Left forelimb (tissue), 1 donor: ENCODE results near the gene CCL11.

Source experiments
- DNase-seq: peaks from one replicate; pipeline ENCODE4 v3.0.0-alpha.2; 2018; ENCODE audit warnings: low spot score

The CCL11 gene

DNA sequence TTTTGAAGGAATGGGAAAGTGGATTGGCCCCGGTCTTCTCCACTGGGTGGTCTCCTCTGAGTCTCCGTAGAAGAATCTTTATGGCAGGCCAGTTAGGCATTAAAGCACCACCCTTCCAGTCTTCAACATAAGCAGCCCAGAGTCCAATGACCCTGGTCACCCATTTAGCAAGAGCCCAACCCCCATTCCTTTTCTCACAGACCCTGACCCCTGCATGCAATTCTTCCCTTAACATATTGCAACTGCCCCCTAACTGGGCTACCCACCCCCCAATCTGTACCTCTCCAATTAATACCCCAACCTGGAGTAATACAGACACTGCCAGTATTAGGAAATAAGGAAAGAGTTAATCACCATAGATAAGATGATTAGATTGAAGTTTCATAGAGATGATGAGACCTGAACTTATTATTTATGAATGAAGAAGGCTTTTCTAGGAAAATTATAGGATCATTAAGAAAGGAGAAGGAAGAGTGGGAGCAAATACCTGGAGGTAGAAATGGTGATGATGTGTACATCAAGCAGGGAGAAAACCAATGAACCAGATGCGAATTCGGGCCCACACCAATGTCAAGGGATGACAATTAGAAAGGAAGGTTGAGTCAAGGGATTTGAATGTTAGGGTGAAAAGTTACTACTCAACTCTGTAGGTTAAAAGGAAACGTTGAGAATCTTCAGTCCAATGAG is 28.1 kb upstream of the CCL11 start:
- no peak for DNase-seq

DNA sequence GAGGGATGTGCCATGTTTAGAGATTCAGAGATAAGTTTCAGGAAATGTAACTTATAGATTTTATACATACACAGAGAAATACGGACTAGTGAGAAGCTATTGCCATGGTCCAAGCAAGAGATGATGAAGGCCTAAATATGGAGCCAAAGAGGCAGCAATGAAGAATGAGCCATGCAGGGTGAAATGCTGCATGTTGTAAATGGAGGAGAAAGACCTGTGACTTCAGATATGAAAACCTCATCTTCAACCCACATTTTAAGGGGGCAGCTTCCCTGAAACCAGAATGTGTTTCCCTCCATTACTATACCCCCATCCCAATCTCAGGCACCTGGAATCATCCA is 27.6 kb upstream of the CCL11 start:
- DNase-seq, result no peak

DNA sequence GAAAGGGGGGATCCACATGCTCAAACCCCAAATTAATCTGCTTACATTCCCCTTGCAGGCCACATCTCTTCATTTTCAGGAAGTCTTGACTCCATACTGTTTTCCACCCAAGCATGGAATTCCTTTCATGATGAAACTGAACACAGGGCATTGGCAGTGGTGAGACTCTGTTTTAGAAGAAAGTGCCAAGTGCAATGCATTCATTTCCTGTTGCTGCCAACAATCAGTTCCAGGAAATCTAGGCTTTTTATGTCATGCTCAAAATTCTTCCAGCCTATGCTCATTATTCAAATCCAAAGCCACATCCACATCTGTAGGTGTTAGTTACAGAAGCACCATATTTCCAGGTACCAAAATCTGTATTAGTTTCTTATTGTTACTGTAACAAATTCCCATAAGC is 26.4 kb upstream of the CCL11 start:
- no peak for DNase-seq

DNA sequence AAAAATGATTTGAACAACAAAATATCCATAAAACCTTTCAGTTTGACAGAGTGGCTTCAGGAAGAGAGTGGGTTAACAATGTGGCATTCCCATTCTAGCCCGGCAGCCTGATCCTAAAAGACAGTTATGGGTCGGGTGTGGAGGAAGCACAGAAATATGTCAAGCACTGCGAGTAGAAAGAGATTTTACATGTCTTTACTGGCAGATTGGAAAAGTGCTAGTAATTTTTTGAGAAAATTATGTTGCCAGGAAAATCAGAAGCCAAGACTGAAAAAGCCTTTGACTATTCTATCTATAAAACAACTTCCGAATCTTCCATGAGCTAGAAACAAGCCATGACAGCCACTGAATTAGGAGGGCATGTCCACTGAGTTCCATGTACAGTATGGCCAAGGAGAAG is 24.7 kb upstream of the CCL11 start:
- no peak for DNase-seq

DNA sequence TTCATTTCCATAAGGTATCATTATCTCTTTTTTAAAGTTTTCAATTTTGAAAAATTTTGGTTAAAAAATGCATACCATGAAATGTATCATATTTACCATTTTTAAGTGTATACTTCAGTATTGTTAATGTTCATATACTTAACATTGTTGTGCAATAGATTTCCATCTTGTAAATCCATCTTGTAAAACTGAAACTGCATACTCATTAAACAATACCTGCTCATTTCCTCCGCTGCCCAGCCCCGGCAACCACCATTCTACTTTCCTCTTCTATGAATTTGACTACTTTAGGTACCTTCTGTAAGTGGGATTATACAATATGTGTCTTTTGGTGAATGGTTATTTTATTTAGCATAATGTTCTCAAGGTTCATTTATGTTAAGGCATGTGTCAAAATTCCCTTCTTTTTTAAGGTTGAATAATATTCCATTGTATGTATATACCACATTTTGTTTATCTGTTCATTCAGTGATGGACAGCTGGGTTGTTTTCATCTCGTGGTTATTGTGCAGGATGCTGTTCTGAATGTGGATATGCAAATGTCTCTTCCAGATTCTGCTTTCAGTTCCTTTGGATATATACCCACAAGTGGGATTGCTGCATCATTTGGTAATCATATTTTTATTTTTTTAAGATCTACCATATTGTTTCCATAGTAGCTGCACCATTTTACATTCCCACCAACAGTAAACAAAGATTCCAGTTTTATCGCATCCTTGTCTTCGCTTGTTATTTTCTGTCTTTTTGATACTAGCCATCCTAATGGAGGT is 23.8 kb upstream of the CCL11 start:
- no peak for DNase-seq

DNA sequence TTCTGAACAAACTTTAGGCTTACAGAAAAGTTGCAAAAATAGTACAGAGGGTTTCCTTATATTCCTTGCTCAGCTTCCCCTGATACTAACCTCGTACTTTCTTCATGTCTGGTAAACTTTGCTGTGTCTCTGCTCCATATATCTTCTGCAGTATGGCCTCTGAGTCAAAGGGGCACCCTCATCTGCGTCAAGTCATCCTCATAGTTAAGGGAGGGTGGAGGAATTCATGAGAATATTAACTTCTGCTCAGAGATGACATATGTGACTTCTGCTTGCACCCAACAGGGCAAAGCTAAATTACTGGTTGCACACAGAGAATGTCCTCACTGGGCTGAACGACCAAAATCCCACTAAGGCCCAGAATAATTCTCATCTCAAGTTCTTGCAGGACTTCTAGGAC is 19.8 kb upstream of the CCL11 start:
- no peak for DNase-seq

DNA sequence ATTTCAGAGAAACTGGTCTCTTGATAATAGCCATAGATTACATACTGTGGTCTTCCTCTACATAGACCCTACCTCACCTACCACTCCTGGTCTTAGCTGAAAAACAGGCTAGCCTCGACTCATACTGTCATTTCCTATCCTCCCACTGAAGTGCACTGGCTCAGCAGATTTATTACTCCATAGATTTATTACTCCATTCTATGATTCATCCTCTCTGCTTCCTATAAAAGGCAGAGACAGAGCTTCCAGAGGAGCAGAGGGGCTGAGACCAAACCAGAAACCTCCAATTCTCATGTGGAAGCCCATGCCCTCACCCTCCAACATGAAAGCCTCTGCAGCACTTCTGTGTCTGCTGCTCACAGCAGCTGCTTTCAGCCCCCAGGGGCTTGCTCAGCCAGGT is 15.6 kb upstream of the CCL11 start, which contains the start of gene CCL7:
Gene CCL7, plus strand, starts transcription at position 253 of the 400 bp plus-strand sequence. Its CDS starts 70 bp downstream, at position 323.
- no peak for DNase-seq

DNA sequence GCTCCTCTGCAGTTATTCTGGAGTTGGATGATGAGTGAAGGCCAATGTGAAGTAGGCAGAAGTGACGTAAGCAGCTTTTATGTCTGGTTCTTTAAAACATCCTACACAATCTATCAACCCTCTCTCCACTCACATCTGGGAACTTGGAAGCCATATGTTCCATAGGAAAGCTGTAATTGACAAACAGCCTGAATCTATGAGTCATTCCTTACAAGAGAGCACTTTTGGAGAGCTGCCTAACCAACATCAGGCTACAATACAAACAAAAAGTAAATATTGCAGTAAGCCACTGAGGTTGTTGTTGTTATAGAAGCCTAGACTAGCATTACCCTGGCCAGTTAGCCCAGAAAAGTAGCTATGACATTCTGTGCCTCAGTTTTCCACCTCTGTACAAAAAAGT is 9.7 kb upstream of the CCL11 start:
- no peak for DNase-seq

DNA sequence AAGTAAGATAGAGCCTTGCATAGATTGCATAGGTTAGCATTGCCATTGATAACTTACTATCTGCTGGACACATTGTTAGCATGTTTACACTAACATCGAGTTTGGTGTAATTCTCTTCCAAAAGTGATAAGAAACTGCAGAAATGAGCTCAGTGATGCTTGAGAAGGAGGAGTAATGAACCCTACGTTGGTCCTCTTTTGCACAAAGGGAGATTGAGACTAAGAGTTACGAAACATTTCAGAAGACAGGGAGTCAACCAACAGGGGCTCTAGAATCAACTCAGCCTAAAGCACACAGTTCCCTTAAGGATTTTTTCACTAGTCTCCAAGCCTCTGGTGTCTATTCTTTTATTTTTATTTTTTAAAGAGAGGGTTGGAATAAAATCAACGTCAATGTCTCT is 8.7 kb upstream of the CCL11 start:
- no peak for DNase-seq

DNA sequence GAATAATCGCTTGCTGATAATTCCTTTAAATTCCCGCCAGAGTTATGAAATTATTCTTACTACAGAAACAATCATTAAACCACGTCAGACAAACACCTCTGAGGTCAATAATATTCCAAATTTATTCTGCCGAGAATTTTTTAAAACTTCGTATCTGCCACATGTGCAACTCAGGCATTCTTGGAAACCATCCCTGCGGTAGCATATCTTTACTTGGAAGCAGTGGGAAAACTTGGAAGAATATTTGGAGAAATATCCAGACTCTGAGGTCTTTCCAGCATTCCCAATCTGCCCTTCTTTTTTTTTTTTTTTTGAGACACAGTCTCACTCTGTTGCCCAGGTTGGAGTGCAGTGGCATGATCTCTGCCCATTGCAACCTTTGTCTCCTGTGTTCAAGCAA is 2.0 kb upstream of the CCL11 start:
- DNase-seq, result no peak

DNA sequence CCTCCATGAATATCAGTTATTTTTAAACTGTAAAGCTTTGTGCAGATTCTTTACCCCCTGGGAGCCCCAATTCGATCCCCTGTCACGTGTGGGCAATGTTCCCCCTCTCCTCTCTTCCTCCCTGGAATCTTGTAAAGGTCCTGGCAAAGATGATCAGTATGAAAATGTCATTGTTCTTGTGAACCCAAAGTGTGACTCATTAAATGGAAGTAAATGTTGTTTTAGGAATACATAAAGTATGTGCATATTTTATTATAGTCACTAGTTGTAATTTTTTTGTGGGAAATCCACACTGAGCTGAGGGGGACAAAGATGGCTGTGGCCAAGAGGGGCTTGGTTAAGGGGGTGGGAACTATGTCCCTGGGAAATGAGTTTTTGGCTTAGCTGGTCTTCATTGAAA is 2.3 kb downstream of the CCL11 start:
- DNase-seq, result no peak

DNA sequence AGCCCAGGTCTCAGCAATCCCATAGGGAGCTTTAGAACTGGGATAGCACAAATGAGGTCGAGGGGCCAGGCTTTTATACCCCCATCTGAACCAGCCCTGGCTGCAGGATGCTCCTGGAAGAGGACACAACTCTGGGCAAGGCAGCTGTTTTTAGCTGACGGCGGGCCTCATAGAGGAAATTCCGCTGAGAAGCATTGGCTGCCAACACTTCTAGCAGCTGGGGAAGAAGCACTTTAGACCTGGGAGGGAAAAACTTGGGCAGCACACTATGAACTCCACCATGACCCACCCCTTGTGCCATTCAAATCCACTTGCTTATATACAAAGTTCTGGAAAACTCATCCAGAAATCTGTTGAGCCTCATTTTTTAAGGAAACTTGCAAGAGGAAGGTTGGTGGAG is 5.0 kb downstream of the CCL11 start:
- no peak for DNase-seq

DNA sequence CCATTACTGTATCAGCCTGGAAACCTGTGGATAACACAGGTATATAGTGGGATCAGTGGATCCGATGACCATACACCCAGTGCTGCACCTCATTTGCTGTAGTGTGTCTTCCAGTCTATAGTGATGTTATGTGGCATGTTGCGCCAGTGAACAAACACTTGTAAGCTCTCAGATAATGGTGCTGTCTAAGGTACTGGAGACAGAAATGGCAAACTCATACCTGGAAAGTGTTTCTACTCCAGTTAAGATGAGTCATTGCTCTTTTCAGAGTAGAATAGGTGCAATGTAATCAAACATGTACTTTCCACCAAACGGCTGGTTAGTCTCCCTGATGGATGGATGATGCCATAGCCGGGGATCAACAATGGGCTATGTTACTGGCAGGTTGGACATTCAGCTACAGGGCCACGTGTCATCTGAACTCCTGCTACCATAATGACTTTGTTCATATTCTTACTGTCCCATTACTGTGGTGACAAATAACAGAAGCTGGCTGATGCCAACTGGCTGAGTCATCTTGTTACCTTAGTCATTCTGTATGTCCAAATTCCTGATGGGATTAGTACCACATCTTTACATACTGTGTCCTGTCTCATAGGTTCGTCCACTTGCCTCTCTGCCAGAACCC is 6.3 kb downstream of the CCL11 start:
- no peak for DNase-seq

DNA sequence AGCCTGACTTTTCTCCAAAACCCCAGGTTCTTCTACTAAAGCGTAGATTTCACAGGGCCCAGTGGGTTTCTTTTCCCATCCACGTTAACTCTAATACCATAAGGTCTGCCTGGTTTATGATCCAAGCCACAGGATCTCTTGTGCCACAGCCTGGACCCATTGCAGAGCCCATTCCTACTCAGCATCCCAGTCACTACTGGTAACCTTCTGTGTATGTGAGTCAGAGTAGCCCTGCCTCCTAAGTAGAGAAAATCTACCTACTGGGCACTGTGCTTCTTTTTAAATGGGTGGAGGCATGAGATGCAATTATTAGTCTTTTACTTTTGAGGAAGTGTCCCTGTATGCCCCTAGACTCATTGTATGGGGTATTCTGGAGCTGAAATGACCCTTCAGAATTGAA is 13.5 kb downstream of the CCL11 start:
- no peak for DNase-seq

DNA sequence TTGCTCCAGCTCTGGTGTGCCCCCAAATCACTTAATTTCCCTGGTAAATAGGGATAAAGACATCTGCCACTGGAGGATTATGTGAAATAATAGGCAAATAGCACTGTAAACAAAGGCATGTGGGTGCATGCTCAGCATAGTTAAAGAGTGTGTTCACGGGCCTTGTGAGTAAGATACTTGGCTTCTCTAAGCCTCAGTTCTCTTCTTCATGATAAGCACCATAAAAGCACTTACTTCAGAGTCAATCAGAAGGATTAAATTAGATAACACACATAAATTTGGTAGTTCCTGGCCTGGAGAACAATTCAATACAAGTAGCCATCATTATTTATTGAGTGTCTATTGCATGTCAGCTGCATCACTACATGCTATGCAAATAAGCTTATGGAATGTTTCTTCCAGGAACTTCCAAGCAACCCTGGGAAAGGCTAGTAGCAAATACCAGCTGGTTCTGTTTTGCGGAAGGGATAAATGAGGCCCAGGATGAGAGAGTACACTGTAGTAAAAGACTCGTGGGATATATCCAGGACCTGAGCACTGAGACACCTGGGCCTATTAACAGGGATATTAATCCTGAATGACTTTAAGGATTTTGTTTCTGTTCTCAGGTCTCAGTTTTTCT is 14.5 kb downstream of the CCL11 start:
- DNase-seq, result no peak

DNA sequence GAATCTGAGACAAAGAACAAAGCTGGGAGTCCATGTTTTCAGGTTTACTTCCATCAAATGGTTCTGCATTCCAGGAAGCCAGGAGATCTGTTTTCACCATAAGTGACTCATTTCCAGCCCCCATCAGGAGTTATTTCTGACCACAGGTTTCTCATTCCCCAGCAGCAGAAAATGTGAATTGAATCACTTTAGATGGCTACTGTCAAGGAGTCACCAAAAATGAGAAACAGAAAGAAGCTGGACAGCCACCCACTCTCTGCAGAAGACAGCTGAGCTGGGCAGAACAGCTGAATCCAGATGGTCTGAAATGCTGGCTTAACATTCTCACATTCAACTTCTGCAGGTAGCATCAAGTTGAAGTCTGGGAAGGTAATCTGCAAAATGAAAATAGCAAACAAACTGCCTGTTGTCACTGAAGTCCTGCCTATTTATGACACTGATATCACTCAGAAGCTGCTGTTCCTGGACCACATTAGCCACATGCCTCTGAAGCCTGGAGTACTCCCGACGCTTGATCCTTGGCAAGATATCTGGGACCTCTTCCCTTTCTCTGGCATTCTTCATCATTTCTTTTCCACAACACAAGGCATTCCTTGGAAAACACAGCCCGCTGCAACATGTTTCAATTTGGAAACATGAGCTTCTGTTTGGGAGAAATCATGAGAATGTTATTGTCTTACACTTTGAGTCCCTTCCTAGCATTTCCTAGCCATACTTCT is 15.3 kb downstream of the CCL11 start:
- DNase-seq, result no peak

DNA sequence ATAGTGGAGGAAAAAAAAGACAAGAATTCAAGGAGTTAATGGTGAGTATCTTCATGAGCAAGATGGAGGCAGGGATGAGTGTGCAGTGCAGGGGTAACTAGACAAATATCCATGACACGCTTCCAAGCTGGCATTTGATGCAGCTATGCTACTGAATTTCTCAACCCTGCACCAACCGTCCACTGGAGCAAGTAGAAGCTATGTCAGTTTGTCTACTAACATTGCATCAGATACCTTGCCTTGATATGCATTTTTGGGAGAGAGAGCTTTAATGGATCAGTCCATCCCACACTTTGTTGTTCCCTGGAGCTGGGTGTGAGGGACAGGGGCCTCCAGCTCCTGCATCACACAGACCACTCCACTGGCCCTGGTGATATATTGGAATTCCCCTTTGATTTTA is 16.4 kb downstream of the CCL11 start:
- DNase-seq, result no peak

DNA sequence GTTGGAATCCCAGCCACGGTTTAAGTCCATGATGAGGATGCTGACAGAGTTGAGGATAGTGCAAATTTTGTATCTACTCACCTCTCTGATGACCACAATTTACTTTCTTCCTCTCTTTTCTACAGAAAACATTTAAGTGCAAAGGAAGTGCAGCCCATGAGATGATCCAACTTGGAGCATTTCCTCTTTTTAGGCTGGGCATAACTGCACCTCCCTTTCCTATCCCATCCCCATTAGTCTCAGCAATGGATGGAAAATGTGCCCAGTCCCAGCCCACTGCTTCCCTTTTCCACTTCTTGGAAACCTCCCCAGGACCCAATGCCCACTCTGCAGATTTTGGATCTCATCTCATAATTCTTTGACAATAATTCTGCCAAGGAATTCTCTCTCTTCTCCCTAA is 17.1 kb downstream of the CCL11 start:
- DNase-seq, result no peak

DNA sequence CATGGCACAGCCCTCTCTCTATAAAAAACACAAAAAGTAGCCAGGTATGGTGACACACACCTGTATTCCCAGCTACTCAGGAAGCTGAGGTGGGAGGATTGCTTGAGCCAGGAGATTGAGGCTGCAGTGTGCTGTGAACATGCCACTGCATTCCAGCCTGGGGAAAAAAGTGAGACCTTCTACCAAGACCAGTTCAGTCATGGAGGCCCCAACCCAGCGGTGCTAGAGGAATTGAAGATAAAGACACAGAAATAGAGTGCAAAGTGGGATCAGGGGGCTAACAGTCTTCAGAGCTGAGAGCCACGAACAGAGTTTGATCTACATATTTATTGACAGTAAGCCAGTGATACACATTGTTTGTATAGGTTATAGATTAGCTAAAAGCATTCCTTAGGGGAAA is 18.1 kb downstream of the CCL11 start:
- DNase-seq, result no peak

DNA sequence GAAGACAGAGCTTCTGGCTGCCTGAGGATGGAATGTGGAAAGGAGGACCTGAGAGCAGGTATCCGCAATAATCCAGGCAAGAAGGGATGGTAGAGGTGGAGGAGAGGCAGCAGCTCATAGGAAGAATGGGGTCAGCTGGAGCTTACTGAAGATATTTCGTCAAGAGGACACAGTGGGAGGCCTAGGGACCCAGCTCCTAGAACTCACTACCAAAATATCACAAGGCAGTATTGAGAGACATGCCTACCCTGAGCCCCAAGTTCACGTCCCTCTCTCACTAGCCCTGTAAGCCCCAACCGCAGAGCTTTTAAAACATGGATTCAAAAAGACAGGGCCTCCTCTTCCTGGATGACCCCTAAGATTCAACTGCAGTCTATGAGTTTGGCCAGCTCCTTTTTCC is 19.5 kb downstream of the CCL11 start:
- no peak for DNase-seq

DNA sequence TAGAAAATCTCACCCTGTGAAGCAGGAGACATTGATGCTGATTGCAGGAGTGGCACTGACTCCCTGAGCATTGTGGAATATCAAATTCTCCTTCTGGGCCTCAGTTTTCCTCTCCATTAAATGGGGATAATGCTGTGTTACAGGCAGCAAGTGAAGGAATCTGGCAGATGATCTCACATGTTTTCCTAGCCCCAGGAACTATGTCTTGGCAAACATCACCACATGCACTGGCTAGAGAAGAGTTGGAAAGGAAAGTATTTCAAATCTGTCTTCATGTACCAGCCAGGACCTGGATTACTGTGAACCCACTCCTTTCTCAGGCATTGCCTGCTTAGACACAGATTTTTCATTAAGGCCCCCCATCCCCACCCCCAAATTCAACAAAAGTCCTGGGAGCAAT is 20.1 kb downstream of the CCL11 start:
- no peak for DNase-seq

DNA sequence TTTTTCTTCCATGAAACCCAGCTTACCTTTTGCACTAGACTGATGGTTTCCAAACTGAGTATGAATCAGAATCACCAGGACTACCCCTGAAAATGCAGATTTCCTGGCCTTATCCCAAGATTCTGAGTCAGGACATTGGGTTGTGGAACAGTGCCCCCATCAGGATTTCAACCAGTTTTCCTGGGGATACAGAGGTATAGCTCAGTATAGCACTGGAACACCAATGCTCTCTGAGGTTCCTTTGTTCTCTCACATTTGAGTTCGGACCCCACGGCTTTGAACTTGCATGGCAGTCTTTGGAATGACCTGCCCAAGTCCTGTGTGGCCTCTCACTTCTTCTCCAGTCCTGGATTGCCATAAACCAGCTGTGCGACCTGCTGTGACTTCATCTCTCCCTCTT is 20.9 kb downstream of the CCL11 start:
- no peak for DNase-seq
